Measurements from ENCODE around the gene HDAC11. TPM values are rescaled to one million over a fixed set of nuclear protein-coding genes. Genes with fewer than 3 reads are reported as not detected.
"Not testable (repeated sequence)": the region's sequence is repeated elsewhere in the genome, so short reads cannot be mapped to it uniquely, and the experiment has no call there.

Gene HDAC11
- total RNA-seq, 1 experiment from 2014 or later, result 1.0 TPM

- ChIA-PET CTCF (no interaction called here), POLR2A (ENCODE audit: low non-redundant PET) (no interaction called here)
- H3K4me3 ChIP-seq (ENCODE audit: low read depth, low read length, poor library complexity, severe bottlenecking), result no peak overlapping the region
- intact Hi-C loops (cut with micrococcal nuclease; ENCODE audit: unreplicated experiment), result no loop called here
- no peak for DNase-seq (ENCODE audit: low spot score)
- no peaks in the 10 kb centered on the region for H3K27me3 ChIP-seq (replicated peaks; ENCODE audit: insufficient read depth, low read depth, low read length, poor library complexity)
- no peaks in the 10 kb centered on the region for H3K9me3 ChIP-seq (ENCODE audit: low read depth, low read length, poor library complexity, severe bottlenecking)
- no peaks in the 10 kb centered on the region for H3K36me3 ChIP-seq (ENCODE audit: insufficient read depth, low read length, poor library complexity, severe bottlenecking)
- H3K4me1 ChIP-seq (ENCODE audit: insufficient read depth, low read length, poor library complexity, severe bottlenecking), result peaks cover 15% of the 10 kb centered on the region
- no TSS peak for BruUV-seq (replicated peaks)
- no peak overlapping the region for H3K27ac ChIP-seq (ENCODE audit: low read depth, low read length, poor library complexity, severe bottlenecking)
- TF ChIP-seq EZH2 (IDR thresholded peaks at IDR 0.05; ENCODE audit: borderline replicate concordance, low read depth, low read length, poor library complexity, severe bottlenecking), result no peak
- TF ChIP-seq, protein P1, sequence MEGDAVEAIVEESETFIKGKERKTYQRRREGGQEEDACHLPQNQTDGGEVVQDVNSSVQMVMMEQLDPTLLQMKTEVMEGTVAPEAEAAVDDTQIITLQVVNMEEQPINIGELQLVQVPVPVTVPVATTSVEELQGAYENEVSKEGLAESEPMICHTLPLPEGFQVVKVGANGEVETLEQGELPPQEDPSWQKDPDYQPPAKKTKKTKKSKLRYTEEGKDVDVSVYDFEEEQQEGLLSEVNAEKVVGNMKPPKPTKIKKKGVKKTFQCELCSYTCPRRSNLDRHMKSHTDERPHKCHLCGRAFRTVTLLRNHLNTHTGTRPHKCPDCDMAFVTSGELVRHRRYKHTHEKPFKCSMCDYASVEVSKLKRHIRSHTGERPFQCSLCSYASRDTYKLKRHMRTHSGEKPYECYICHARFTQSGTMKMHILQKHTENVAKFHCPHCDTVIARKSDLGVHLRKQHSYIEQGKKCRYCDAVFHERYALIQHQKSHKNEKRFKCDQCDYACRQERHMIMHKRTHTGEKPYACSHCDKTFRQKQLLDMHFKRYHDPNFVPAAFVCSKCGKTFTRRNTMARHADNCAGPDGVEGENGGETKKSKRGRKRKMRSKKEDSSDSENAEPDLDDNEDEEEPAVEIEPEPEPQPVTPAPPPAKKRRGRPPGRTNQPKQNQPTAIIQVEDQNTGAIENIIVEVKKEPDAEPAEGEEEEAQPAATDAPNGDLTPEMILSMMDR (conservative IDR thresholded peaks at IDR 0.05; ENCODE audit: low read depth, low read length), result no peak
These were observed 41.2 kb downstream of the HDAC11 start for GRCh38 chr3:13521309-13521708.

- peaks cover 17% of the 10 kb centered on the region for H3K4me1 ChIP-seq (ENCODE audit: insufficient read depth, low read length, poor library complexity, severe bottlenecking)
- H3K9me3 ChIP-seq (ENCODE audit: low read depth, low read length, poor library complexity, severe bottlenecking); POLR2A ChIA-PET (ENCODE audit: low non-redundant PET); CTCF ChIA-PET; H3K4me3 ChIP-seq (ENCODE audit: low read depth, low read length, poor library complexity, severe bottlenecking); H3K36me3 ChIP-seq (ENCODE audit: insufficient read depth, low read length, poor library complexity, severe bottlenecking); intact Hi-C loops (cut with micrococcal nuclease; ENCODE audit: unreplicated experiment); DNase-seq (ENCODE audit: low spot score); H3K27me3 ChIP-seq (replicated peaks; ENCODE audit: insufficient read depth, low read depth, low read length, poor library complexity); BruUV-seq (replicated peaks); H3K27ac ChIP-seq (ENCODE audit: low read depth, low read length, poor library complexity, severe bottlenecking): not testable (repeated sequence)
These were observed 41.6 kb downstream of the HDAC11 start for GRCh38 chr3:13521749-13522148.

DNA sequence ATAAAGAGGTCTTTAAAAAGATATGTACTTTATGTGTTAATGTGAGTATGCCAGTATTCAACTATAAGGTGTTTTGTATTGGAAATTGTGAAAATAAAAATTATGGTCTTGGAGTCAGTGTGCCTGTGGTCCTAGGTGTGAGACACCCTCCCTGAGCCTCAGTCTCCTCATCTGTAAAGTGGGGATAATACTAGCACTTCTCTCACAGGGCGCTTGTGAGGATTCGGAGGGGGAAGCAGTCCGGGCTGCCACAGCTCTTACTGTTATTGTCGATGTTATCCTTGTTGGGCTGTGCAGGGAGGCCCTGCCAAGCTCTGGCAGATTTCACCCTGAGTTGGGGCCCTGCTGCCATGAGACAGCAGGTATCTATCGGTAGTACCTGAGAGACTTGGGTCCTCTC is 42.1 kb downstream of the HDAC11 start:
- Histone ChIP-seq H3K27me3 (replicated peaks; ENCODE audit: insufficient read depth, low read depth, low read length, poor library complexity) (no peaks in the 10 kb centered on the region), H3K9me3 (ENCODE audit: low read depth, low read length, poor library complexity, severe bottlenecking) (no peaks in the 10 kb centered on the region), H3K27ac (ENCODE audit: low read depth, low read length, poor library complexity, severe bottlenecking) (no peak overlapping the region), H3K4me3 (ENCODE audit: low read depth, low read length, poor library complexity, severe bottlenecking) (no peak overlapping the region), H3K36me3 (ENCODE audit: insufficient read depth, low read length, poor library complexity, severe bottlenecking) (no peaks in the 10 kb centered on the region), H3K4me1 (ENCODE audit: insufficient read depth, low read length, poor library complexity, severe bottlenecking) (peaks cover 17% of the 10 kb centered on the region)
- no TSS peak for BruUV-seq (replicated peaks)
- intact Hi-C loops (cut with micrococcal nuclease; ENCODE audit: unreplicated experiment), result no loop called here
- TF ChIP-seq EZH2 (IDR thresholded peaks at IDR 0.05; ENCODE audit: borderline replicate concordance, low read depth, low read length, poor library complexity, severe bottlenecking), result no peak
- TF ChIP-seq, protein P1 (conservative IDR thresholded peaks at IDR 0.05; ENCODE audit: low read depth, low read length), result no peak
- CTCF ChIA-PET, result no interaction called here
- DNase-seq (ENCODE audit: low spot score), result no peak
- POLR2A ChIA-PET (ENCODE audit: low non-redundant PET), result no interaction called here

DNA sequence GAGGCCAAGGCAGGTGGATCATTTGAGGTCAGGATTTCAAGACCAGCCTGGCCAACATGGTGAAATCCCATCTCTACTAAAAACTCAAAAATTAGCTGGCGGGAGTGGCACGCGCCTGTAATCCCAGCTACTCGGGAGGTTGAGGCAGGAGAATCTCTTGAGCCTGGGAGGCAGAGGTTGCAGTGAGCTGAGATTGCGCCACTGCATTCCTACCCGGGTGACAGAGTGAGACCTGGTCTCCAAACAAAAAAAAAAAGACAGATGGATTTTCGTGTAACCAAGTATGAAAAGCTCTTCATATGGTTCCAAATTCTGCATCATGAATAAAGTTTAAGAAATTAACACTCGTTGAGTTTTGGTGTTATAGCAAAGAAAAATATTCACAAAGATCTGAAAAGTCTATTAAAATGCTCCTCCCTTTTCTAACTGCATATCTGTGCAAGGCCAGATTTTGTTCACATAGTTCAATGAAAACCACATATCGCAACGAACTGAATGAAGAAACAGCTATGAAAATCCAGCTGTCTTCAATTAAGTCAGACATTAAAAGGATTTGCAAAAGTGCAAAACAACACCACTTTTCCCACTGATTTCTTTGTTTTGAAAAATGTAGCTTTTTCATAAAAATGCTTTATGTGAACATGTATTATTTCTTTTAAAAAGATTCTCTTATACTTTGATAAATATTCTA is 45.0 kb downstream of the HDAC11 start:
- TF ChIP-seq, protein P1 (conservative IDR thresholded peaks at IDR 0.05; ENCODE audit: low read depth, low read length), result no peak
- TF ChIP-seq EZH2 (IDR thresholded peaks at IDR 0.05; ENCODE audit: borderline replicate concordance, low read depth, low read length, poor library complexity, severe bottlenecking), result no peak
- Histone ChIP-seq H3K9me3 (ENCODE audit: low read depth, low read length, poor library complexity, severe bottlenecking) (no peaks in the 10 kb centered on the region), H3K27me3 (replicated peaks; ENCODE audit: insufficient read depth, low read depth, low read length, poor library complexity) (no peaks in the 10 kb centered on the region), H3K4me3 (ENCODE audit: low read depth, low read length, poor library complexity, severe bottlenecking) (no peak overlapping the region), H3K27ac (ENCODE audit: low read depth, low read length, poor library complexity, severe bottlenecking) (peak overlapping the region; percentile 55), H3K4me1 (ENCODE audit: insufficient read depth, low read length, poor library complexity, severe bottlenecking) (peaks cover 17% of the 10 kb centered on the region), H3K36me3 (ENCODE audit: insufficient read depth, low read length, poor library complexity, severe bottlenecking) (no peaks in the 10 kb centered on the region)
- POLR2A ChIA-PET (ENCODE audit: low non-redundant PET), result no interaction called here
- no TSS peak for BruUV-seq (replicated peaks)
- DNase-seq (ENCODE audit: low spot score), result peak; percentile 45
- CTCF ChIA-PET, result interaction anchor here (0.6 kb wide), 1 partner anchor 211 kb away, joined by 3 read pairs; no protein-coding TSS in a partner anchor
- intact Hi-C loops (cut with micrococcal nuclease; ENCODE audit: unreplicated experiment), result no loop called here
